Panc1 (cell line): ENCODE measurements around the gene SPP1.

Experiments
- POLR2AphosphoS5 ChIP-seq: IDR thresholded peaks from 2 replicates; pipeline ENCODE4 v1.6.1; 2012; ENCODE audit warnings: mild to moderate bottlenecking, low read depth, low read length, moderate library complexity
- SIN3A ChIP-seq: IDR thresholded peaks from 2 replicates; pipeline ENCODE4 v1.6.1; 2012; ENCODE audit warnings: low read depth, mild to moderate bottlenecking, low read length, moderate library complexity, borderline replicate concordance; ENCODE audit not compliant: insufficient read depth
- TF ChIP-seq, protein P1 (sequence below): fragments of 450-650 bp; IDR thresholded peaks from 2 replicates; pipeline ENCODE4 v1.5.1; 2017; ENCODE audit warnings: mild to moderate bottlenecking
- TF ChIP-seq, protein P2 (sequence below), 2 experiments: IDR thresholded peaks; 2 replicates each; pipeline ENCODE4 v1.6.1; 2011 to 2012; ENCODE audit warnings: low read depth in 2 of 2, control low read depth in 1 of 2, low read length in 1 of 2, mild to moderate bottlenecking in 1 of 2, moderate library complexity in 1 of 2; ENCODE audit not compliant: insufficient read depth in 1 of 2

DNA sequence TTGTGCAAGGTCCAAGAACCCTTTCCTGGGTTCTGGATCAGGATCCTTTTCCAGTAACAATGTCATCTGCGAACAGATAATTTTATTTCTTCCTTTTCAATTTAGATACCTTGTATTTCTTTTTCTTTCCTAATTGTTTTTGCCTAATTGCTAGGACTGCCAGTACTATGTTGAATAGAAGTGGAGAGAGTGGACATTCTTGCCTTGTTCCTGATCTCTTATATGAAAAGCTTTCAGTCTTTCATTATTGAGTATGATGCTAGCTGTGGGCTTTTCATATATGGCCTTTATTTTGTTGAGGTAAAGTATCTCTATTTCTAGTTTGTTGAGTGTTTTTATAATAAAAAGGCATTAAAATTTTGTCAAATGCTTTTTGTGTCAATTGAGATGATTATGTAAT lies 42.2 kb upstream of the SPP1 start:
- TF ChIP-seq, protein P1, sequence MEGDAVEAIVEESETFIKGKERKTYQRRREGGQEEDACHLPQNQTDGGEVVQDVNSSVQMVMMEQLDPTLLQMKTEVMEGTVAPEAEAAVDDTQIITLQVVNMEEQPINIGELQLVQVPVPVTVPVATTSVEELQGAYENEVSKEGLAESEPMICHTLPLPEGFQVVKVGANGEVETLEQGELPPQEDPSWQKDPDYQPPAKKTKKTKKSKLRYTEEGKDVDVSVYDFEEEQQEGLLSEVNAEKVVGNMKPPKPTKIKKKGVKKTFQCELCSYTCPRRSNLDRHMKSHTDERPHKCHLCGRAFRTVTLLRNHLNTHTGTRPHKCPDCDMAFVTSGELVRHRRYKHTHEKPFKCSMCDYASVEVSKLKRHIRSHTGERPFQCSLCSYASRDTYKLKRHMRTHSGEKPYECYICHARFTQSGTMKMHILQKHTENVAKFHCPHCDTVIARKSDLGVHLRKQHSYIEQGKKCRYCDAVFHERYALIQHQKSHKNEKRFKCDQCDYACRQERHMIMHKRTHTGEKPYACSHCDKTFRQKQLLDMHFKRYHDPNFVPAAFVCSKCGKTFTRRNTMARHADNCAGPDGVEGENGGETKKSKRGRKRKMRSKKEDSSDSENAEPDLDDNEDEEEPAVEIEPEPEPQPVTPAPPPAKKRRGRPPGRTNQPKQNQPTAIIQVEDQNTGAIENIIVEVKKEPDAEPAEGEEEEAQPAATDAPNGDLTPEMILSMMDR, result no peak
- TF ChIP-seq, protein P2, sequence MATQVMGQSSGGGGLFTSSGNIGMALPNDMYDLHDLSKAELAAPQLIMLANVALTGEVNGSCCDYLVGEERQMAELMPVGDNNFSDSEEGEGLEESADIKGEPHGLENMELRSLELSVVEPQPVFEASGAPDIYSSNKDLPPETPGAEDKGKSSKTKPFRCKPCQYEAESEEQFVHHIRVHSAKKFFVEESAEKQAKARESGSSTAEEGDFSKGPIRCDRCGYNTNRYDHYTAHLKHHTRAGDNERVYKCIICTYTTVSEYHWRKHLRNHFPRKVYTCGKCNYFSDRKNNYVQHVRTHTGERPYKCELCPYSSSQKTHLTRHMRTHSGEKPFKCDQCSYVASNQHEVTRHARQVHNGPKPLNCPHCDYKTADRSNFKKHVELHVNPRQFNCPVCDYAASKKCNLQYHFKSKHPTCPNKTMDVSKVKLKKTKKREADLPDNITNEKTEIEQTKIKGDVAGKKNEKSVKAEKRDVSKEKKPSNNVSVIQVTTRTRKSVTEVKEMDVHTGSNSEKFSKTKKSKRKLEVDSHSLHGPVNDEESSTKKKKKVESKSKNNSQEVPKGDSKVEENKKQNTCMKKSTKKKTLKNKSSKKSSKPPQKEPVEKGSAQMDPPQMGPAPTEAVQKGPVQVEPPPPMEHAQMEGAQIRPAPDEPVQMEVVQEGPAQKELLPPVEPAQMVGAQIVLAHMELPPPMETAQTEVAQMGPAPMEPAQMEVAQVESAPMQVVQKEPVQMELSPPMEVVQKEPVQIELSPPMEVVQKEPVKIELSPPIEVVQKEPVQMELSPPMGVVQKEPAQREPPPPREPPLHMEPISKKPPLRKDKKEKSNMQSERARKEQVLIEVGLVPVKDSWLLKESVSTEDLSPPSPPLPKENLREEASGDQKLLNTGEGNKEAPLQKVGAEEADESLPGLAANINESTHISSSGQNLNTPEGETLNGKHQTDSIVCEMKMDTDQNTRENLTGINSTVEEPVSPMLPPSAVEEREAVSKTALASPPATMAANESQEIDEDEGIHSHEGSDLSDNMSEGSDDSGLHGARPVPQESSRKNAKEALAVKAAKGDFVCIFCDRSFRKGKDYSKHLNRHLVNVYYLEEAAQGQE (IDR thresholded peaks at IDR 0.05; ENCODE audit: insufficient read depth in 1 of 2, low read depth in 2 of 2, low read length in 1 of 2), result no peak
- TF ChIP-seq SIN3A (no peak), POLR2AphosphoS5 (no peak)
